SK-N-SH treated with all-trans-retinoic acid at 6 μM for 48 hours (cell line): ENCODE data around the gene MS4A1.

Experiments used
- ARNTL ChIP-seq: fragments of 450-650 bp; formaldehyde crosslinking; IDR thresholded peaks from 2 replicates; pipeline ENCODE4 v1.5.0; 2020; ENCODE audit warnings: low read depth, mild to moderate bottlenecking, moderate library complexity, borderline replicate concordance
- ESRRG ChIP-seq: fragments of 250-450 bp; sonication (Bioruptor Pico); IDR thresholded peaks from 2 replicates; pipeline ENCODE4 v1.6.1; 2021; ENCODE audit warnings: mild to moderate bottlenecking
- ISL1 ChIP-seq: fragments of 250-450 bp; sonication (Bioruptor Pico); IDR thresholded peaks from 2 replicates; pipeline ENCODE4 v2.1.2; 2022; ENCODE audit warnings: mild to moderate bottlenecking, moderate library complexity
- RARB ChIP-seq: fragments of 250-450 bp; sonication (Bioruptor Pico); IDR thresholded peaks from 2 replicates; pipeline ENCODE4 v1.8.0; 2021; ENCODE audit warnings: mild to moderate bottlenecking, moderate library complexity
- SNAI2 ChIP-seq: fragments of 250-450 bp; sonication (Bioruptor Pico); IDR thresholded peaks from 2 replicates; pipeline ENCODE4 v1.5.0; 2020; ENCODE audit warnings: mild to moderate bottlenecking, moderate library complexity
- ZFP3 ChIP-seq: fragments of 250-450 bp; sonication (Bioruptor Pico); IDR thresholded peaks from 2 replicates; pipeline ENCODE4 v1.5.0; 2020; ENCODE audit warnings: mild to moderate bottlenecking, moderate library complexity
- ZFP30 ChIP-seq: fragments of 450-650 bp; formaldehyde crosslinking; IDR thresholded peaks from 2 replicates; pipeline ENCODE4 v1.5.0; 2022; ENCODE audit warnings: mild to moderate bottlenecking, moderate library complexity
- ZNF70 ChIP-seq: fragments of 450-650 bp; formaldehyde crosslinking; IDR thresholded peaks from 2 replicates; pipeline ENCODE4 v1.5.0; 2020; ENCODE audit warnings: mild to moderate bottlenecking, moderate library complexity
- ZNF8 ChIP-seq: fragments of 450-650 bp; formaldehyde crosslinking; IDR thresholded peaks from 2 replicates; pipeline ENCODE4 v1.5.0; 2020; ENCODE audit warnings: mild to moderate bottlenecking, moderate library complexity
- TF ChIP-seq, protein P1 (sequence below): fragments of 250-450 bp; sonication (Bioruptor Pico); IDR thresholded peaks from 2 replicates; pipeline ENCODE4 v1.8.0; 2020; ENCODE audit warnings: mild to moderate bottlenecking, moderate library complexity, borderline replicate concordance
- TF ChIP-seq, protein P2 (sequence below): fragments of 250-450 bp; sonication (Bioruptor Pico); IDR thresholded peaks from 2 replicates; pipeline ENCODE4 v1.5.0; 2020; ENCODE audit warnings: mild to moderate bottlenecking, moderate library complexity

DNA sequence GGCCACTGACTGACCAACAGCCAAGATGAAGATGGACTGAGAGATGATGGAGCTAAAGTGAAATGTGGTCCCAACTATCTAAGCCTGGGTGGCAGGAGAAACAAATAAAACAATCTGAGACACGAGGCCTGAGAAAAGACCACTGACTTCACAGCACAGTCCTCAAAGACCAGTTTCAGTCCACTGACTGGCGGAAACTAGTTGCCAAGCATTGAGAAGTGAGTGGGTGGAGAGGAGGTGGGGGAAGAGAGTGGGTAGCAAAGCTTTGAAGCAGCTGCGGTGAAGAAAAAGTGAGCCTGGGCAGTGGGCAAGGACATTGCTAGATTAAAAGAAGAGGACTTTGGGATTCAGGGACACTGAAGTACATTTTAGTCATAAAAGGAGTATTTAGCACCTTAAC lies 1.9 kb downstream of the MS4A1 start:
- TF ChIP-seq ZNF70 (no peak), ISL1 (CRISPR knock-in tag) (no peak), ZFP30 (CRISPR knock-in tag) (no peak), SNAI2 (CRISPR knock-in tag) (no peak), ARNTL (CRISPR knock-in tag) (no peak), RARB (no peak), ZNF8 (no peak), ESRRG (CRISPR knock-in tag) (no peak), ZFP3 (CRISPR knock-in tag) (no peak)
- TF ChIP-seq, protein P1, sequence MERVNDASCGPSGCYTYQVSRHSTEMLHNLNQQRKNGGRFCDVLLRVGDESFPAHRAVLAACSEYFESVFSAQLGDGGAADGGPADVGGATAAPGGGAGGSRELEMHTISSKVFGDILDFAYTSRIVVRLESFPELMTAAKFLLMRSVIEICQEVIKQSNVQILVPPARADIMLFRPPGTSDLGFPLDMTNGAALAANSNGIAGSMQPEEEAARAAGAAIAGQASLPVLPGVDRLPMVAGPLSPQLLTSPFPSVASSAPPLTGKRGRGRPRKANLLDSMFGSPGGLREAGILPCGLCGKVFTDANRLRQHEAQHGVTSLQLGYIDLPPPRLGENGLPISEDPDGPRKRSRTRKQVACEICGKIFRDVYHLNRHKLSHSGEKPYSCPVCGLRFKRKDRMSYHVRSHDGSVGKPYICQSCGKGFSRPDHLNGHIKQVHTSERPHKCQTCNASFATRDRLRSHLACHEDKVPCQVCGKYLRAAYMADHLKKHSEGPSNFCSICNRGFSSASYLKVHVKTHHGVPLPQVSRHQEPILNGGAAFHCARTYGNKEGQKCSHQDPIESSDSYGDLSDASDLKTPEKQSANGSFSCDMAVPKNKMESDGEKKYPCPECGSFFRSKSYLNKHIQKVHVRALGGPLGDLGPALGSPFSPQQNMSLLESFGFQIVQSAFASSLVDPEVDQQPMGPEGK, result no peak
- TF ChIP-seq, protein P2, sequence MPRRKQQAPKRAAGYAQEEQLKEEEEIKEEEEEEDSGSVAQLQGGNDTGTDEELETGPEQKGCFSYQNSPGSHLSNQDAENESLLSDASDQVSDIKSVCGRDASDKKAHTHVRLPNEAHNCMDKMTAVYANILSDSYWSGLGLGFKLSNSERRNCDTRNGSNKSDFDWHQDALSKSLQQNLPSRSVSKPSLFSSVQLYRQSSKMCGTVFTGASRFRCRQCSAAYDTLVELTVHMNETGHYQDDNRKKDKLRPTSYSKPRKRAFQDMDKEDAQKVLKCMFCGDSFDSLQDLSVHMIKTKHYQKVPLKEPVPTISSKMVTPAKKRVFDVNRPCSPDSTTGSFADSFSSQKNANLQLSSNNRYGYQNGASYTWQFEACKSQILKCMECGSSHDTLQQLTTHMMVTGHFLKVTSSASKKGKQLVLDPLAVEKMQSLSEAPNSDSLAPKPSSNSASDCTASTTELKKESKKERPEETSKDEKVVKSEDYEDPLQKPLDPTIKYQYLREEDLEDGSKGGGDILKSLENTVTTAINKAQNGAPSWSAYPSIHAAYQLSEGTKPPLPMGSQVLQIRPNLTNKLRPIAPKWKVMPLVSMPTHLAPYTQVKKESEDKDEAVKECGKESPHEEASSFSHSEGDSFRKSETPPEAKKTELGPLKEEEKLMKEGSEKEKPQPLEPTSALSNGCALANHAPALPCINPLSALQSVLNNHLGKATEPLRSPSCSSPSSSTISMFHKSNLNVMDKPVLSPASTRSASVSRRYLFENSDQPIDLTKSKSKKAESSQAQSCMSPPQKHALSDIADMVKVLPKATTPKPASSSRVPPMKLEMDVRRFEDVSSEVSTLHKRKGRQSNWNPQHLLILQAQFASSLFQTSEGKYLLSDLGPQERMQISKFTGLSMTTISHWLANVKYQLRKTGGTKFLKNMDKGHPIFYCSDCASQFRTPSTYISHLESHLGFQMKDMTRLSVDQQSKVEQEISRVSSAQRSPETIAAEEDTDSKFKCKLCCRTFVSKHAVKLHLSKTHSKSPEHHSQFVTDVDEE (CRISPR knock-in tag), result no peak
